Activated CD4-positive, alpha-beta T cell treated with anti-CD3 and anti-CD28 coated beads, Interleukin-2, amount 10 ng/mL, durations not matched to agents 7 days and 5 days (primary cell): Measurements from ENCODE around the gene OPRL1. TPM values are rescaled to one million over a fixed set of nuclear protein-coding genes. Genes with fewer than 3 reads are reported as not detected.

ENCODE experiments used
- CTCF ChIA-PET: fragments of 350-600 bp; sonication (Branson Sonifier 250); formaldehyde crosslinking; loops from one replicate; lab custom pipeline; 2021; ENCODE audit warnings: antibody characterized with exemption; lab: Charles Lee
- POLR2A ChIA-PET: fragments of 350-600 bp; sonication (Branson Sonifier 250); formaldehyde crosslinking; loops from one replicate; lab custom pipeline; 2021; ENCODE audit warnings: antibody characterized with exemption; lab: Charles Lee
- DNase-seq: peaks from one replicate; pipeline ENCODE4 v3.0.0-alpha.2; 2020
- H3K27ac Mint-ChIP-seq: one replicate; pipeline ENCODE4 v1.8.0; 2021; ENCODE audit warnings: mild to moderate bottlenecking, moderate library complexity, mixed read lengths
- H3K27me3 Mint-ChIP-seq: one replicate; pipeline ENCODE4 v1.8.0; 2021; ENCODE audit warnings: mixed read lengths
- H3K36me3 Mint-ChIP-seq: one replicate; pipeline ENCODE4 v1.8.0; 2021; ENCODE audit warnings: low read depth, mixed read lengths
- H3K4me1 Mint-ChIP-seq: one replicate; pipeline ENCODE4 v1.8.0; 2021; ENCODE audit warnings: mixed read lengths
- H3K4me3 Mint-ChIP-seq: one replicate; pipeline ENCODE4 v1.8.0; 2021; ENCODE audit warnings: mild to moderate bottlenecking, moderate library complexity, mixed read lengths
- H3K9me3 Mint-ChIP-seq: one replicate; pipeline ENCODE4 v1.8.0; 2021; ENCODE audit warnings: mixed read lengths
- total RNA-seq, 2 experiments: library from RNA; stranded (reverse); gene quantifications; one replicate each; pipeline ENCODE4 v1.2.3, GENCODE V29; 2021

The OPRL1 gene
- total RNA-seq, 2 experiments from 2014 or later, result 1.6 TPM

DNA sequence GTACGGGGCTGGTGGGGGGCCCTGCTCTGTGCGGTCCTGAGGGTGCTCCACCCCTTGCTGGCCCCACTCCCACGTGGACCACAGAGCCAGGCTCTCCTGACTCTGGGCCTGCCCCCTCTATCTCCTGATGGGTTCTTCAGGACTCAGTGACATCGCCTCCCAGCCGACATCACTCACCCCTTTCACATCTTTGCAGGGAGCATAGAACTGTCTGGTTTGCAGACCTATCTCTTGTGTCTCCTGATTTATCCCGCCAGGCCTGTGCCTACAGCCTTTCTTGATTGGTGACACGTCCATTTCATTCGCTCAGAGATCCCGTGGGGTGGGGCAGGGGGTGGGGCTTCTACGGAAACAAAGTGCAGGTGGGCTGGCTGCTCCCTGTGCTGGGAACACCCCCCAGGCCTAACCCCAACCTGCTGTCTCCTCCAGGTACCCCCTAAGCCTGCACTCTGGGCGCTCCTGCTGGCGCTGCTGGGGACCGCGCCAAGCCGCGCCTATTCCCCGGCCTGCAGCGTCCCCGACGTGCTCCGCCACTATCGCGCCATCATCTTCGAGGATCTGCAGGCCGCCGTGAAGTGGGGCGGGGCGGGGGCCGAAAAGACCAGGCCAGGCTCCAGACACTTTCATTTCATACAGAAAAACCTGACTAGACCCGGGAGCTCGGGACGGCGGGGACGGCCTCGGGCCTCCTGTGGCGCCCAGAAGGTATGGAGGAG, 42.2 kb upstream of the OPRL1 start:
- H3K4me1 Mint-ChIP-seq, result peaks cover 71% of the 10 kb centered on the region
- H3K9me3 Mint-ChIP-seq, result no peaks in the 10 kb centered on the region
- peaks cover 11% of the 10 kb centered on the region for H3K36me3 Mint-ChIP-seq
- ChIA-PET POLR2A (interaction anchor here (1.0 to 2.9 kb wide), 3 partner anchors 20 to 299 kb away, joined by 3 to 17 read pairs (median 4); partner anchors contain the start of genes PRPF6 and SAMD10), CTCF (interaction anchor here (0.6 to 4.7 kb wide), 35 partner anchors 10 to 500 kb away, joined by 3 to 79 read pairs (median 6); partner anchors contain the start of genes LKAAEAR1, OPRL1, PRPF6 and PTK6)
- H3K27me3 Mint-ChIP-seq, result no peaks in the 10 kb centered on the region
- peak overlapping the region; percentile 64 for H3K4me3 Mint-ChIP-seq
- H3K27ac Mint-ChIP-seq, result peak overlapping the region; percentile 78
- no peak for DNase-seq

DNA sequence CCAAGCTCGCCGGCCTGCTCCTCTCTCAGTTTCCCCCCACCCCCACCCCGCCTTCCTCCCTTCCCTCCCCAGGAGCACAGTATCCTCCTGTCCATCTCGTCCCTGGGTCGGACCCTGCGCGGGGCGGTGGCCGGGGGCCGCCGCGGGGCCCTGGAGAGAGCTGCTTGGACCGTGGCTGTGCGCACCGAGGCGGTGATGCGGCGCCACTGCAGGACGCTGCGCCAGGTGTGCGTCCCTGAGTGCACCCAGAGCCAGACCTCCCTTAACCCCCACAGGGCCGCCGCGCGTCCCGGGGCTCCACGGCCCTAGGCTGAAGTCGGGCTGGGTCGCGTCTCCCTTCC, 41.7 kb upstream of the OPRL1 start:
- CTCF ChIA-PET, result interaction anchor here (0.6 to 4.7 kb wide), 43 partner anchors 8 to 501 kb away, joined by 3 to 79 read pairs (median 6); partner anchors contain the start of genes ARFRP1, LKAAEAR1, OPRL1 and PRPF6
- Mint-ChIP-seq H3K9me3 (no peaks in the 10 kb centered on the region), H3K36me3 (peaks cover 11% of the 10 kb centered on the region), H3K27me3 (no peaks in the 10 kb centered on the region), H3K4me1 (peaks cover 71% of the 10 kb centered on the region), H3K4me3 (peak overlapping the region; percentile 64), H3K27ac (peak overlapping the region; percentile 25)
- POLR2A ChIA-PET, result interaction anchor here (0.8 to 2.9 kb wide), 4 partner anchors 20 to 299 kb away, joined by 3 to 17 read pairs (median 4); partner anchors contain the start of genes PRPF6 and SAMD10
- no peak for DNase-seq

DNA sequence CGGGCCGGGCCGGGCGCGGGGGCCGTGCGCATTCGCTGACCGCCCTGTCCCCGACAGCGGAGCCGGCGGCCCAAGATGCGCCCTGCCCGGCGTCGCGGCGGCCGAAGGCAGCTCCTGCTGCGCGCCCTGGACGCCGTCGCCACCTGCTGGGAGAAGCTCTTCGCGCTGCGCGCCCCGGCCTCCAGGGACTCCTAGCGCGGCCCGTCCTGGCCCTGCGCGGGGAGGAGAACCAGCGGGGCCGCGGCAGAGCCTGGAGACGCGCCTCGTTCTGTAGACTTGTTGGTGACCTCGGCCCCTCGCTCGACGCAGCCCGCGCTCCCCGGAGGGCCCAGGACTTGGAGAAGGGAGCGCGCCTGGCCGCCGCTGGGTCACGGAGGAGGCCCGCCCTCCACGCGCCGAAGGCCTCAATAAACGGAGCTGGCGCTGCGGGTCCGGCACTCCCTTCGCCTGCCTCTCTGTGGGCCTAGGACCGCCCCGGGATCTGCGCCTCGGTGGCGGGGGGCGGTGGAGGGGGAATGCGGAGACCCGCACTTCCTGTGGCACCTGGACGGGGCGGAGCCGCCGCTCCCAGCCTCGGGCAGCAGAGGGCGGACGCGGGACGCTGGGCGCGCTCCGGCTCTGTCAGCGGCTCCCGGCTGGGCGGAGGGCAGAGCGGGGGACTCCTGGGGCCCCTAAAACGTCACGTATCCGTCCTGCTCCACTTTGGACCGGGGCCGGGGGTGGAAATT, 41.2 kb upstream of the OPRL1 start:
- Mint-ChIP-seq H3K9me3 (no peaks in the 10 kb centered on the region), H3K36me3 (peaks cover 11% of the 10 kb centered on the region), H3K27ac (peak overlapping the region; percentile 80), H3K4me1 (peaks cover 72% of the 10 kb centered on the region), H3K4me3 (peak overlapping the region; percentile 63), H3K27me3 (no peaks in the 10 kb centered on the region)
- peak; percentile 79 for DNase-seq
- POLR2A ChIA-PET, result interaction anchor here (0.6 to 2.9 kb wide), 5 partner anchors 19 to 300 kb away, joined by 3 to 17 read pairs (median 3); partner anchors contain the start of genes OPRL1, PRPF6 and SAMD10
- CTCF ChIA-PET, result interaction anchor here (0.6 to 4.7 kb wide), 51 partner anchors 8 to 501 kb away, joined by 3 to 79 read pairs (median 6); partner anchors contain the start of genes ARFRP1, LKAAEAR1, OPRL1 and PRPF6

DNA sequence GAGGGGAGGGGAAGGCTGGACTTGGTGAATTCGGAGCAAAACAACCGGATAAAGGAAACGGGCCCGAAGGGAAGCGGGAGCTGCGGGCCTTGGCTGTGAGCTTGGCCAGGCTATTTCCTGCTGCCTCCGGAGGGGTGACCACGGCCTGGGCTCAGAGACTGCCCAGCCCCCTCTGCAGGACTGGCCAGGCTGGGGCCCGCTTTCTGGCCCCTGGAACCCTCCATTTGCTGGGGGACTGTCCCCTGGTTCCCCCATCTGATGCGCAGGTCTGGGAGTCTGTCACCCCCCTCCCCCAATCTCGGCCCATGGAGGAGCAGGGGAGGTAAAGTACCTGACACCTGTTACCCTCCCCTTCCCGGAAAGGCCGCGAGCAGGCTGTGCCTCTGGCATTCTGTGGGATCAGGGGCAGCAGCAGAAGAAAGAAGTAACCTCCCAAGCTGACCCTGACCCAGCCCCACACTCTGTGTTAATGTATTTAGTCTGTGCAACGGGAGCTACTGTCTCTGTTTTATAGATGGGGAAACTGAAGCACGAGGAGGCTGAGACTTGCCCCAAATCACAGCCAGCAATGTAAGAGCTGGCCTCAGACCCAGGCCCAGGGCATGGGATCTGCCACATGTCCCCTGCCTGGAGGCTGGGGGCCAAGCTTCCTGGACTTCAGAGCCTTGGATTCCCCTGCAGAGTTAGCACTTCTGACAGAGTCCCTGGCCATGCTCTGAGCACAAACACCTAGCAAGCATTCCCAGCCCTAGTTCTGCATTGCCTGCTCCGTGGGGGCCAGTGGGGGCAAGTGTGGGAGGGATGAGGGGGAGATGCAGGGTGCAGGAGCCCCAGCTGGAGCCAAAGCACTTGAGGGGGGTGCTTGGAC, 40.4 kb upstream of the OPRL1 start:
- CTCF ChIA-PET, result interaction anchor here (0.8 to 4.7 kb wide), 36 partner anchors 7 to 502 kb away, joined by 3 to 79 read pairs (median 6); partner anchors contain the start of genes ARFRP1, LKAAEAR1, OPRL1 and PRPF6
- peaks cover 3% of the 10 kb centered on the region for H3K36me3 Mint-ChIP-seq

DNA sequence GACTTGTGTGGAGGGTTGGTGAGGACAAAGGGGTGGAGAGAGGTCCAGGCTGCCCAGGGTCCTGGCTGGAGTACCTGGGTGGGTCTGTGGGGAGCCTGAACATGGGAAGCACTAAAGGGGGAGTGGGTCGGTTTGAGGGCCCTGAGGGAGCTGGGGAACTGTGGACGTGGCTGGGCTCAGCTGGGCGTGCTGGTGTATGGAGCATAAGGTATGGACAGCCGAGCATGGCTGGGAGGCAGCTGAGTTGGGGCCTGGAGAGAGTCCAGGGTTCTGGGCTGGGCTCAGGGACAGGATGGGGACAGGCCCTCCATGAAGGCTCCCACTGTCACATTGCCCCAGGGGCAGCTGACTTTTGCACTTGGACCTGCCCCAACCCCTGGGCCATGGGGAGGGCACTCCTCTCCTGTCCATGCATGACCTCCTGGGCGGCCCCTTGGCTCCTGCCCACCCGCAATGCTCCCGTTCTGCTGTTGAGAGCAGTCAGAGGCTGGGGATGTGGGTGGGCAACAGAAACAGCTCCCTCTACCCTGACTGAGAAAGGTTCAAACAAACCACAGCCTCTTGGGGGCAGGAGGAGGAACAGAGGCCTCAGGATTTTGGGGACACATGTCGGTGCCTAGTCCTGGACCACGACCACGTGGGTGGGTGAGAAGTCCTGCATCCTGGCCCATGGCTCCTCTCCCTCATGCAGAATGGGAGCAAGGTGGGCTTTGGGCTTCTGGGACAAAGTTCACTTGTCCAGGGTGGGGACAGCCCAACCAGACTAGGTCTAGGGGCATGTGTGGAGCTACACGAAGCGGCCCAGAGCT, 39.4 kb upstream of the OPRL1 start:
- CTCF ChIA-PET, result interaction anchor here (0.6 to 4.7 kb wide), 13 partner anchors 13 to 503 kb away, joined by 3 to 79 read pairs (median 6); partner anchors contain the start of genes LKAAEAR1, OPRL1, PRPF6 and RGS19
- no peak for DNase-seq
- peak overlapping the region; percentile 69 for H3K27ac Mint-ChIP-seq
- H3K4me1 Mint-ChIP-seq, result peaks cover 69% of the 10 kb centered on the region
- H3K36me3 Mint-ChIP-seq, result no peaks in the 10 kb centered on the region
- peak overlapping the region; percentile 63 for H3K4me3 Mint-ChIP-seq
- no peaks in the 10 kb centered on the region for H3K9me3 Mint-ChIP-seq
- POLR2A ChIA-PET, result no interaction called here
- no peaks in the 10 kb centered on the region for H3K27me3 Mint-ChIP-seq

More for the DNA sequence above, 40.4 kb upstream of the OPRL1 start:
- Mint-ChIP-seq H3K27me3 (no peaks in the 10 kb centered on the region), H3K9me3 (no peaks in the 10 kb centered on the region), H3K4me3 (peak overlapping the region; percentile 63), H3K27ac (peak overlapping the region; percentile 80), H3K4me1 (peaks cover 69% of the 10 kb centered on the region)
- no peak for DNase-seq
- POLR2A ChIA-PET, result interaction anchor here (0.6 to 2.9 kb wide), 2 partner anchors 40 to 60 kb away, joined by 3 to 17 read pairs; partner anchors contain the start of genes OPRL1, PRPF6 and SAMD10

DNA sequence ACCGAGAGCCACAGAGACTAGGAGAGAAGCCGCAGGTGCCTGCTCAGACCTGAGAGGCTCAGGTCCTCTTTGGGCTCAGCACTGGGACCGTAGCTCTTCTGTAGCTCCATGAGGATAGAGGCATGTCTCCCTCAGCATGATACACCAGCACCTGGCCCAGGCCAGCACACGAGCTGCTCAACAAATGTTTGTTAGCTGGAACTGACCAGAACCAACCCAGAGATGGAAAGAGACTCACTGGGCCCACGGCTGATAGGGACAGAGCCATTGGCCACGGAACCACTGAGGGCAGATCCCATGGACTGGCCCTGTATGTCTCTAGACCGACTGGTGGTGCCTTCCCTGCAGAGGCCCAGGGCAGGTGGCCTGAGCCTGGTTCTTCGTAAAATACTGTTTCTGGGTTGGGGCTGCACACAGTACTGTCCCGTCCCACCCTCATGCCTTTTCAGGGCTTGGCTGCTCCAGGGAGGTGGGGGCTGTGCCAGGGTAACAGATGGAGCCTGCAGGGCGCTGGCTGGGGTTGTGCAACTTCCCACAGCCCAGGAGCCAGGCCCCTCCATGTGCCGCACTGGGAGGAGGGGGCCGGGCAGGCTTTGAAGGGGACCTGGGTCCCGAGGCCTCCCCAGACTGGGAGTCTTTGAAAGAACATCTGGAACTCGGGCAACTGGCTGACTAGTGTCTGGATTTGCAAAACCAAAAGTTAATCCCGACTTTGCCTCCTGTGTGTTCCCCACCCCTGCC, 38.7 kb upstream of the OPRL1 start:
- ChIA-PET POLR2A (no interaction called here), CTCF (interaction anchor here (1.1 to 4.7 kb wide), 7 partner anchors 12 to 503 kb away, joined by 3 to 79 read pairs (median 29); partner anchors contain the start of genes OPRL1, PRPF6, RGS19 and SAMD10)
- H3K27ac Mint-ChIP-seq, result peak overlapping the region; percentile 91
- peak overlapping the region; percentile 73 for H3K4me3 Mint-ChIP-seq
- H3K9me3 Mint-ChIP-seq, result no peaks in the 10 kb centered on the region
- no peaks in the 10 kb centered on the region for H3K36me3 Mint-ChIP-seq
- DNase-seq, result no peak
- H3K27me3 Mint-ChIP-seq, result peaks cover 4% of the 10 kb centered on the region
- H3K4me1 Mint-ChIP-seq, result peaks cover 68% of the 10 kb centered on the region

DNA sequence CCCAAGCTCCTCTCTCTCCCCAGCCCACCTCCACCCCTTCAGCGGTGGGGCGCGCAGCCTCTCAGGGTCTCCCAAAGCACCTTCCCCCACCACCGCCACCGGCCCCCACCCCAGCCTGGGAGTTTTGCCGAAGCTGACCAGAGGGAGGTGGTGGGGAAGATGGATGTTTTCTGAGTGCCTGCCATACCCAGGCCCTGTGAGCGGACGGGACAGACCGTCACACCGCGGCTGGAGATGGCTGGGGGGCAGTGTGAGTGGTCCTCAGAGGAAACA, 38.2 kb upstream of the OPRL1 start:
- ChIA-PET CTCF (interaction anchor here (4.7 kb wide), 2 partner anchors 12 to 62 kb away, joined by 64 to 79 read pairs; partner anchors contain the start of genes PRPF6, SAMD10 and SOX18), POLR2A (no interaction called here)
- Mint-ChIP-seq H3K4me3 (peak overlapping the region; percentile 73), H3K9me3 (no peaks in the 10 kb centered on the region), H3K27ac (peak overlapping the region; percentile 91), H3K36me3 (no peaks in the 10 kb centered on the region), H3K27me3 (peaks cover 7% of the 10 kb centered on the region), H3K4me1 (peaks cover 66% of the 10 kb centered on the region)
- DNase-seq, result no peak

DNA sequence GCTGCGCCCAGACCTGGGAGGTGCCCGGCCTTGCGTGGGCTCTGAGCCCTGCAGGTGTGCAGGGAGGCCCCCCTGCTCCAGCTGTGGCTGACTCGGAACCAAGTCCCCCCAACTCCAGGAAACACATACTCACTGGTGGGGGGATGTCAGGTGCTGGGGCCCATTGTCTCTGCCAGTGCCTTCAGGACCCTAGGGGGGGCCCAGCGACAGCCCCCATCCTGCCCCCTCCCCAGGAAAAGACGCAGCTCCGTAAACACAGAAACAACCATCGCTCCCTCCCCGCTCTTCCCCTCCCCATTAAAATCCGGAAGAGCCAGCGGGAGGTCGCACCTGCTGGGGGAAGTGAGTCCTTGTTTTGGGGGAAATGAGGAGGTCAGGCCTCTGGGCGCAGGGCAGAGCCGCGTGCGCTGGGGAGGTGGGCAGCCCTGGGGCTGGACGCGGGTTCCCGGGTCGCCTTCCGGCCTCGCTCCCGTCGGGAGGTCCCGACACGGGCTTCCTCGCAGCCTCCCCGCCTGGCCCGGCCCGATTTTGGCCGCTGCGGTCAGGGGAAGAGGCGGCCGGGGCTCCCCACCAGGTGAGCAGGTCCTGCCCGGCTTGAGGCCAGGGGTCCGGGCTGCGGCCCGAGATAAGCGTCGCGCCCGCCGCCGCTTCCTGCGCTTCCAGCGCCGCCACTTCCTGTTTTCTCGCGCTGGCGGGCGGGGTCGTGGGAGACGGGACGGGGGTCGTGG, 37.7 kb upstream of the OPRL1 start:
- Mint-ChIP-seq H3K27ac (peak overlapping the region; percentile 91), H3K4me3 (peak overlapping the region; percentile 73), H3K27me3 (peaks cover 12% of the 10 kb centered on the region), H3K4me1 (peaks cover 62% of the 10 kb centered on the region), H3K36me3 (no peaks in the 10 kb centered on the region), H3K9me3 (no peaks in the 10 kb centered on the region)
- POLR2A ChIA-PET, result no interaction called here
- no peak for DNase-seq
- CTCF ChIA-PET, result interaction anchor here (4.7 kb wide), 2 partner anchors 11 to 62 kb away, joined by 64 to 79 read pairs; partner anchors contain the start of genes PRPF6, SAMD10 and SOX18

DNA sequence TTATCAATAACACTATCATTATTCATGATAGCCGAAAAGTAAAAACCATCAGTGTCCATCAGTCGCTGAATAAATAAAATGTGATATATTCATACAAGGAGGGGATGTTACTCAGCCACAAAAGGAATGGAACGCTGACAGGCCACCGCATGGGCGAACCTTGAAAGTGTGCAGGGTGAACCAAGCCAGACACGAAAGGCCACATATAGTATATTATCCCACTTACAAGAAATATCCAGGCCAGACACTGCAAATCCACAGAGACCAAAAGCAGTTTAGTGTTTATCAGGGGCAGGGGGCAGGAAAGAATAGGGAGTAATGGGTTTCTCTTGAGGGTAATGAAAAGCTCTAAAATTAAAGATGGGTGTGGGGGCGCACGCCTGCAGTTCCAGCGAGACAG, 36.1 kb upstream of the OPRL1 start:
- CTCF ChIA-PET, result interaction anchor here (1.2 to 1.3 kb wide), 2 partner anchors 10 to 13 kb away, joined by 4 read pairs; no protein-coding TSS in a partner anchor
- Mint-ChIP-seq H3K4me1 (peaks cover 56% of the 10 kb centered on the region), H3K36me3 (no peaks in the 10 kb centered on the region), H3K9me3 (no peaks in the 10 kb centered on the region), H3K4me3 (no peak overlapping the region), H3K27me3 (peaks cover 18% of the 10 kb centered on the region), H3K27ac (no peak overlapping the region)
- DNase-seq, result no peak
- POLR2A ChIA-PET, result no interaction called here
